ENCODE results near the gene CD300LD. TPM values are rescaled to one million over a fixed set of nuclear protein-coding genes. Genes with fewer than 3 reads are reported as not detected.

CD300LD gene
- total and polyA plus RNA-seq, 10 of the 15 experiments (the other 5 are each of a cell fraction or from before 2014, with no cell fraction given), result not detected

GRCh38 chr17:74567397-74567796, 24.7 kb downstream of the CD300LD start, which contains the start of gene CD300H:
Gene CD300H (minus strand): TSS chr17:74567509.
- H3K79me2 ChIP-seq (ENCODE audit: control insufficient read depth, insufficient read depth, low read length), result no peaks in the 10 kb centered on the region
- no TSS peak for BruUV-seq (replicated peaks)
- ChIA-PET SMC1A (ENCODE audit: uncharacterized antibody, unreplicated experiment) (interaction anchor here (1.5 to 2.4 kb wide), 2 partner anchors 68 to 170 kb away, joined by 3 to 11 read pairs; partner anchors contain the start of gene RAB37), CTCF (interaction anchor here (0.6 to 3.8 kb wide), 9 partner anchors 20 to 203 kb away, joined by 3 to 34 read pairs (median 8); partner anchors contain the start of genes CD300LD and RAB37), RAD21 (ENCODE audit: unreplicated experiment) (interaction anchor here (1.0 to 2.8 kb wide), 5 partner anchors 36 to 170 kb away, joined by 3 to 17 read pairs (median 5); no protein-coding TSS in a partner anchor), POLR2A (no interaction called here)
- no peak for TF ChIP-seq MAX (IDR thresholded peaks at IDR 0.05; ENCODE audit: low read depth, low read length)
- no peak for TF ChIP-seq ZNF217 (IDR thresholded peaks at IDR 0.05)
- TF ChIP-seq SREBF2 (IDR thresholded peaks at IDR 0.05; ENCODE audit: low read length), result no peak
- TF ChIP-seq NFIC (IDR thresholded peaks at IDR 0.05; ENCODE audit: low read depth, low read length), result no peak
- no peak for TF ChIP-seq NFYA (IDR thresholded peaks at IDR 0.05; ENCODE audit: borderline replicate concordance, low read depth, low read length)
- TF ChIP-seq BHLHE40 (IDR thresholded peaks at IDR 0.05; ENCODE audit: borderline replicate concordance in 1 of 2, low read depth in 2 of 2, low read length in 1 of 2), result no peak
- no peak for TF ChIP-seq HCFC1 (IDR thresholded peaks at IDR 0.05; ENCODE audit: low read length)
- TF ChIP-seq ZNF384 (IDR thresholded peaks at IDR 0.05; ENCODE audit: borderline replicate concordance, low read depth, low read length), result no peak
- TF ChIP-seq NRF1 (conservative IDR thresholded peaks at IDR 0.05; ENCODE audit: low read depth, low read length), result no peak
- no peak for TF ChIP-seq RAD21 (IDR thresholded peaks at IDR 0.05; ENCODE audit: insufficient read depth, low read depth, low read length)
- TF ChIP-seq EP300 (IDR thresholded peaks at IDR 0.05; ENCODE audit: borderline replicate concordance in 1 of 2, control insufficient read depth in 1 of 2, low read depth in 2 of 2, low read length in 2 of 2), result no peak
- TF ChIP-seq MEF2B (IDR thresholded peaks at IDR 0.05; ENCODE audit: partially characterized antibody, poor library complexity, severe bottlenecking), result no peak
- no peak for TF ChIP-seq GABPA (IDR thresholded peaks at IDR 0.05; ENCODE audit: low read depth)
- TF ChIP-seq TBL1XR1 (IDR thresholded peaks at IDR 0.05; ENCODE audit: low read depth, low read length), result no peak
- TF ChIP-seq PBX3 (IDR thresholded peaks at IDR 0.05; ENCODE audit: insufficient replicate concordance, low read depth, low read length), result no peak
- TF ChIP-seq PAX5 (IDR thresholded peaks at IDR 0.05; ENCODE audit: borderline replicate concordance, low read depth, low read length), result no peak
- TF ChIP-seq ZNF274 (IDR thresholded peaks at IDR 0.05; ENCODE audit: insufficient read depth, insufficient read length), result no peak
- no peaks in the 10 kb centered on the region for H3K36me3 ChIP-seq (ENCODE audit: control insufficient read depth in 2 of 2, insufficient read depth in 2 of 2, low read length in 1 of 2)
- no peak within 1 kb of the TSS for H2AFZ ChIP-seq (ENCODE audit: control insufficient read depth, low read depth, low read length)
- H3K27me3 ChIP-seq (replicated peaks in 1 of 2; ENCODE audit: control insufficient read depth in 2 of 2, insufficient read depth in 2 of 2, low read length in 1 of 2), result peaks cover 1 to 3% of the 10 kb centered on the region in 2 experiments; a peak in 3 of 4 replicates
- no peaks in the 10 kb centered on the region for H4K20me1 ChIP-seq (ENCODE audit: control insufficient read depth, insufficient read depth)
- no peak within 1 kb of the TSS for H3K4me2 ChIP-seq (ENCODE audit: control insufficient read depth, insufficient read depth)
- ATAC-seq (no peak), FAIRE-seq (no peak), DNase-seq (ENCODE audit: low read depth, low spot score) (no peak)
- no peaks in the 10 kb centered on the region for H3K4me1 ChIP-seq (ENCODE audit: control insufficient read depth, insufficient read depth, low read length)
- H3K4me3 ChIP-seq, result no peak within 1 kb of the TSS
- WGBS (ENCODE audit: insufficient coverage, insufficient replicate concordance, low lambda C conversion rate, missing lambda C conversion rate), result 26% methylated on average over 2 of the region's 2 CpGs
- H3K27ac ChIP-seq (ENCODE audit: control insufficient read depth, insufficient read depth), result no peak within 1 kb of the TSS
- H3K9ac ChIP-seq (ENCODE audit: control insufficient read depth, insufficient read depth, low read length), result no peak within 1 kb of the TSS
- intact Hi-C loops (cut with micrococcal nuclease; ENCODE audit: unreplicated experiment), result loop anchor here (2.0 to 5.0 kb wide), 2 partner anchors 80 to 169 kb away; partner anchors contain the start of gene RAB37
- H3K9me3 ChIP-seq (replicated peaks; ENCODE audit: control insufficient read depth, insufficient read depth, low read length), result no peaks in the 10 kb centered on the region
- in situ Hi-C loops (cut with MboI), result no loop called here

Data from GM12878 (cell line).